ENCODE data around the gene TPSB2.
"Not testable (repeated sequence)": the region's sequence is repeated elsewhere in the genome, so short reads cannot be mapped to it uniquely, and the experiment has no call there.

The TPSB2 gene

DNA sequence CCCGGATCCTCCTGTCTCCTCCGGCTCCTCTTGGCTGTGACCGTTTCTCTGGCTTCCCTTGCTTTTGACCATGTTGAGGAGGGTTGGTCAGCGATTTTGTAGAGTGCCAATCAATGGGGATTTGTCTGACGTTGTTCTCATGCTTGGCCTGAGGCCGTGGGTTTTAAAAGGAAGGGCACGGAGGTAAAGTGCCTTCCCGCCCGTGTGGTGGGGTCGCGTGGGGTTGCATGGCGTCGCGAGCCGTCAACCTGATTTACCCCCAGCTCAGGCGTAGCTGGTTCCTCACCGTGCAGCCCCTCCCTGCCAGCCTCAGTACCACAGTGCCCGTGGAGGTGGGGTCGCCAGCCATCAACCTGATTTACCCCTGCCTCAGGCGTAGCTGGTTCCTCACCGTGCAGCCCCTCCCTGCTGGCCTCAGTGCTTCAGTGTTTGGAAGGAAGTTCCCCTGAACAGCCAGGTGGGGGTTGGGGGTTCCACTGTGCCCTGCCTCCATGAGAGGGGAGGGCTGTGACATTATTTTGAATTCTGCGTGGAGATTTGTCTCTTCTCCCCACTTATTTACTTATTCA, 15.6 kb upstream of the TPSB2 start:
- H3K27ac ChIP-seq (ENCODE audit: extremely low read depth, low read depth, low read length) = no peak overlapping the region
- no peak overlapping the region for H3K4me3 ChIP-seq (ENCODE audit: low read depth, low read length)
- ChIA-PET CTCF (interaction anchor here (0.6 kb wide), 1 partner anchor 173 kb away, joined by 4 read pairs; no protein-coding TSS in a partner anchor), POLR2A (no interaction called here)
- no peaks in the 10 kb centered on the region for H3K4me1 ChIP-seq (ENCODE audit: control insufficient read depth, insufficient read depth, low read length)
- TF ChIP-seq, protein P1, sequence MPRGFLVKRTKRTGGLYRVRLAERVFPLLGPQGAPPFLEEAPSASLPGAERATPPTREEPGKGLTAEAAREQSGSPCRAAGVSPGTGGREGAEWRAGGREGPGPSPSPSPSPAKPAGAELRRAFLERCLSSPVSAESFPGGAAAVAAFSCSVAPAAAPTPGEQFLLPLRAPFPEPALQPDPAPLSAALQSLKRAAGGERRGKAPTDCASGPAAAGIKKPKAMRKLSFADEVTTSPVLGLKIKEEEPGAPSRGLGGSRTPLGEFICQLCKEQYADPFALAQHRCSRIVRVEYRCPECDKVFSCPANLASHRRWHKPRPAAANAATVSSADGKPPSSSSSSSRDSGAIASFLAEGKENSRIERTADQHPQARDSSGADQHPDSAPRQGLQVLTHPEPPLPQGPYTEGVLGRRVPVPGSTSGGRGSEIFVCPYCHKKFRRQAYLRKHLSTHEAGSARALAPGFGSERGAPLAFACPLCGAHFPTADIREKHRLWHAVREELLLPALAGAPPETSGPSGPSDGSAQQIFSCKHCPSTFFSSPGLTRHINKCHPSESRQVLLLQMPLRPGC (tag by site-specific recombination; IDR thresholded peaks at IDR 0.05) = no peak
- TF ChIP-seq ZNF391 (tag by site-specific recombination; IDR thresholded peaks at IDR 0.05; ENCODE audit: borderline replicate concordance, low read depth) (no peak), ZBTB20 (tag by site-specific recombination; IDR thresholded peaks at IDR 0.05) (no peak), ZNF19 (tag by site-specific recombination; IDR thresholded peaks at IDR 0.05; ENCODE audit: low read depth) (no peak), ZNF514 (tag by site-specific recombination; IDR thresholded peaks at IDR 0.05) (no peak), SCRT1 (tag by site-specific recombination; IDR thresholded peaks at IDR 0.05; ENCODE audit: borderline replicate concordance) (no peak), ZNF239 (tag by site-specific recombination; IDR thresholded peaks at IDR 0.05) (no peak), ZBTB1 (tag by site-specific recombination; IDR thresholded peaks at IDR 0.05) (no peak)
- TF ChIP-seq, protein P2, sequence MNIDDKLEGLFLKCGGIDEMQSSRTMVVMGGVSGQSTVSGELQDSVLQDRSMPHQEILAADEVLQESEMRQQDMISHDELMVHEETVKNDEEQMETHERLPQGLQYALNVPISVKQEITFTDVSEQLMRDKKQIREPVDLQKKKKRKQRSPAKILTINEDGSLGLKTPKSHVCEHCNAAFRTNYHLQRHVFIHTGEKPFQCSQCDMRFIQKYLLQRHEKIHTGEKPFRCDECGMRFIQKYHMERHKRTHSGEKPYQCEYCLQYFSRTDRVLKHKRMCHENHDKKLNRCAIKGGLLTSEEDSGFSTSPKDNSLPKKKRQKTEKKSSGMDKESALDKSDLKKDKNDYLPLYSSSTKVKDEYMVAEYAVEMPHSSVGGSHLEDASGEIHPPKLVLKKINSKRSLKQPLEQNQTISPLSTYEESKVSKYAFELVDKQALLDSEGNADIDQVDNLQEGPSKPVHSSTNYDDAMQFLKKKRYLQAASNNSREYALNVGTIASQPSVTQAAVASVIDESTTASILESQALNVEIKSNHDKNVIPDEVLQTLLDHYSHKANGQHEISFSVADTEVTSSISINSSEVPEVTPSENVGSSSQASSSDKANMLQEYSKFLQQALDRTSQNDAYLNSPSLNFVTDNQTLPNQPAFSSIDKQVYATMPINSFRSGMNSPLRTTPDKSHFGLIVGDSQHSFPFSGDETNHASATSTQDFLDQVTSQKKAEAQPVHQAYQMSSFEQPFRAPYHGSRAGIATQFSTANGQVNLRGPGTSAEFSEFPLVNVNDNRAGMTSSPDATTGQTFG (tag by site-specific recombination; IDR thresholded peaks at IDR 0.05; ENCODE audit: borderline replicate concordance) = no peak
- TF ChIP-seq, protein P3, sequence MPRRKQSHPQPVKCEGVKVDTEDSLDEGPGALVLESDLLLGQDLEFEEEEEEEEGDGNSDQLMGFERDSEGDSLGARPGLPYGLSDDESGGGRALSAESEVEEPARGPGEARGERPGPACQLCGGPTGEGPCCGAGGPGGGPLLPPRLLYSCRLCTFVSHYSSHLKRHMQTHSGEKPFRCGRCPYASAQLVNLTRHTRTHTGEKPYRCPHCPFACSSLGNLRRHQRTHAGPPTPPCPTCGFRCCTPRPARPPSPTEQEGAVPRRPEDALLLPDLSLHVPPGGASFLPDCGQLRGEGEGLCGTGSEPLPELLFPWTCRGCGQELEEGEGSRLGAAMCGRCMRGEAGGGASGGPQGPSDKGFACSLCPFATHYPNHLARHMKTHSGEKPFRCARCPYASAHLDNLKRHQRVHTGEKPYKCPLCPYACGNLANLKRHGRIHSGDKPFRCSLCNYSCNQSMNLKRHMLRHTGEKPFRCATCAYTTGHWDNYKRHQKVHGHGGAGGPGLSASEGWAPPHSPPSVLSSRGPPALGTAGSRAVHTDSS (tag by site-specific recombination; IDR thresholded peaks at IDR 0.05) = no peak
- no peaks in the 10 kb centered on the region for H3K36me3 ChIP-seq (ENCODE audit: control insufficient read depth in 2 of 2, insufficient read depth in 1 of 2, low read length in 2 of 2)
- H3K9me3 ChIP-seq (ENCODE audit: control insufficient read depth, insufficient read depth, low read depth, low read length) = no peaks in the 10 kb centered on the region

DNA sequence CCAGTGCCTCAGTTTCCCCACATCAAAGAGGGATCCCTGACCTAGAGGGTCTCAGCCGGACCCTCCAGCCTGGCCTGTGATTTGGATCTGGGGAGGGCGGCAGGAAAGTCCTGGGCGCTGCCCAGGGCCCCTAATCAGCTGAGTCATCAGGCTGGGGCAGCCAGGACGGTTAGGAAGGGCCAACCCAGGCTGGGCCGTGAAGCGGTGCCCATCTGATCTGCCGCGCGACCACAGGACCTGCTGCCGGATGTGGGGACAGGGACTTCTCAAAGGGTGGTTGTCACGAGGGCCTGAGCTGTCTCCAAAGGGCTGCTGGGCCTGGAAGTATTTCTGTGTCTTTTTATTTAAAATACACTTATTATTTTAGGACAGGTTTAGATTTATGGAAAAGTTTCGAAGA, 14.9 kb upstream of the TPSB2 start:
- Histone ChIP-seq H3K4me1 (ENCODE audit: control insufficient read depth, insufficient read depth, low read length) (no peaks in the 10 kb centered on the region), H3K36me3 (ENCODE audit: control insufficient read depth in 2 of 2, insufficient read depth in 1 of 2, low read length in 2 of 2) (no peaks in the 10 kb centered on the region), H3K27ac (ENCODE audit: extremely low read depth, low read depth, low read length) (no peak overlapping the region), H3K4me3 (ENCODE audit: low read depth, low read length) (no peak overlapping the region), H3K9me3 (ENCODE audit: control insufficient read depth, insufficient read depth, low read depth, low read length) (no peaks in the 10 kb centered on the region)
- POLR2A ChIA-PET = no interaction called here
- CTCF ChIA-PET = no interaction called here
- TF ChIP-seq ZNF274 (IDR thresholded peaks at IDR 0.05; ENCODE audit: low read length) = no peak
- no peak for TF ChIP-seq ZNF274 (tag by site-specific recombination; IDR thresholded peaks at IDR 0.05; ENCODE audit: borderline replicate concordance)

DNA sequence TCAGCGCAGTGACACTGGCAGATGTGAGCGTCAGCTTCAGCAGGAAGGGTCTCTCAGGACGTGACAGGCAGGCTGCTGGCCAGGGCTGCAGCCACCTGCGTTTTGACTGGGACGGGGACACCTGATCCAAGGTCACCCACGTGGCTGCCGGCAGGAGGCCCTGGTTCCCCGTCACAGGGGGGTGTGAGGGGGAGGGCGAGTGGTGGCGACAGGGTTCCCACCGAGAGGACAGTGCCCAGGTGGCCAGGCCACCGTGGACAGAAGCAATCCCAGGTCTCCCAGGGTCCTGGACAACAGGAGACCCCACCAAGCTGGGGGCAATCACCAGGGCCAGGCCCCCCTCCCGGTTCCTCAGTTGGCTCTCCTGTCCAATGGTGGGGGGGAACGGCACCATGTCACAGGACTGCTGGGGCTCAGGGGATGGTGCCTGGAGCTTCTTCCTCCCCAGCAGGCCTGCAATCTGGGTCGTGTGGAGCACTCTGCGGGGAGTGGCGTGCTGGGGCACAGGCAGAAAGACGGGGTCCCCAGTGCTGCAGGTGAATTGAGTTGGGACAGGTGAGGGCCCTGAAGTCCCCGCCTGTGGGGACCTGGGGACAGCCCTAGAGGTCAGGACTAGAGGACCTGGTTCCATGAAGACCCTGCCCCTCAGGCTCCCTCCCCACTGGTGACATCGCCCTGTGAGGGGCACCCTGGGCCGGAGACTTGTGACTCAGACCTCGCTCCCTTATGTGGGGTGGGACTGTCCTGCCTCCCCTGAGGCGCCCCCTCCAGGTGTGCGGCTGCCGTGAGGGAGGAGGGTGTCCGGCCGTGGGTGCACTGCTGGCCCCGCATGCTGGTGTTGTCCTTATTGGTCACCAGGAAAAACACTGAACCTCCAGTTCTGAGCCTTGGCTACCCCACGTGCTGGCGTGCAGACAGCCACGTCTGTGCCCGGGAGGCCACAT, 14.2 kb upstream of the TPSB2 start:
- H3K4me1 ChIP-seq (ENCODE audit: control insufficient read depth, insufficient read depth, low read length); POLR2A ChIA-PET; H3K9me3 ChIP-seq (ENCODE audit: control insufficient read depth, insufficient read depth, low read depth, low read length); H3K36me3 ChIP-seq (ENCODE audit: control insufficient read depth in 2 of 2, insufficient read depth in 1 of 2, low read length in 2 of 2); H3K27ac ChIP-seq (ENCODE audit: extremely low read depth, low read depth, low read length); H3K4me3 ChIP-seq (ENCODE audit: low read depth, low read length); CTCF ChIA-PET: not testable (repeated sequence)

DNA sequence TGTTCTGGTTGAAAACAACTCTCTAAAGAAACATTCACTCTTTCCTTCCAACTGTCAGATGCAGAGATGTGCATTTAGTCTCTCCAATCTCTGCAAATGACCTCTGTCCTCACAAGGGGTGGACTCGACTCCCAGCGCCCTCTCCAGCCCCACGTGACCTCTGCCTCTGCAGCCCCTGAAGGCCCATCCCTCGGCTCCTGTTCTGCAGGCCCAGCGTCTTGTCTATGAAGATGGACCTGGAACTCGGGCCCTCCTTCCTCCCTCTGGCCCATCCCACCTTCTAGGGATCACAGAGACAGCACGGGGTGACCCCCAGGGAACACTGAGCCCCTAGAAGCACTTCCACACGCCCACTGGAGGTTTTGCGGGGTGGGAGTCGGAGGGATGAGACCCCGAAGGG, 13.4 kb upstream of the TPSB2 start:
- H3K36me3 ChIP-seq (ENCODE audit: control insufficient read depth in 2 of 2, insufficient read depth in 1 of 2, low read length in 2 of 2); H3K4me3 ChIP-seq (ENCODE audit: low read depth, low read length); CTCF ChIA-PET; POLR2A ChIA-PET; H3K4me1 ChIP-seq (ENCODE audit: control insufficient read depth, insufficient read depth, low read length); H3K27ac ChIP-seq (ENCODE audit: extremely low read depth, low read depth, low read length); H3K9me3 ChIP-seq (ENCODE audit: control insufficient read depth, insufficient read depth, low read depth, low read length): not testable (repeated sequence)

DNA sequence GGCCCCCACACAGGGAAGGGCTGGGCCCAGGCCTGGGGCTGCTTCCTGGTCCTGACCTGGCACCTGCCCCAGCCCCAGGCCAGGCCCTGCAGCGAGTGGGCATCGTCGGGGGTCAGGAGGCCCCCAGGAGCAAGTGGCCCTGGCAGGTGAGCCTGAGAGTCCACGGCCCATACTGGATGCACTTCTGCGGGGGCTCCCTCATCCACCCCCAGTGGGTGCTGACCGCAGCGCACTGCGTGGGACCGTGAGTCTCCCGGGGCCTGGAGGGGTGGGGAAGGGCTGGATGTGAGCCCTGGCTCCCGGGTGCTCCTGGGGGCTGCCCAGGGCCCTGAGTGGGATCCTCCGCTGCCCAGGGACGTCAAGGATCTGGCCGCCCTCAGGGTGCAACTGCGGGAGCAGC, 11.1 kb upstream of the TPSB2 start:
- CTCF ChIA-PET; POLR2A ChIA-PET; H3K9me3 ChIP-seq (ENCODE audit: control insufficient read depth, insufficient read depth, low read depth, low read length); H3K27ac ChIP-seq (ENCODE audit: extremely low read depth, low read depth, low read length); H3K4me1 ChIP-seq (ENCODE audit: control insufficient read depth, insufficient read depth, low read length); H3K4me3 ChIP-seq (ENCODE audit: low read depth, low read length); H3K36me3 ChIP-seq (ENCODE audit: control insufficient read depth in 2 of 2, insufficient read depth in 1 of 2, low read length in 2 of 2): not testable (repeated sequence)

DNA sequence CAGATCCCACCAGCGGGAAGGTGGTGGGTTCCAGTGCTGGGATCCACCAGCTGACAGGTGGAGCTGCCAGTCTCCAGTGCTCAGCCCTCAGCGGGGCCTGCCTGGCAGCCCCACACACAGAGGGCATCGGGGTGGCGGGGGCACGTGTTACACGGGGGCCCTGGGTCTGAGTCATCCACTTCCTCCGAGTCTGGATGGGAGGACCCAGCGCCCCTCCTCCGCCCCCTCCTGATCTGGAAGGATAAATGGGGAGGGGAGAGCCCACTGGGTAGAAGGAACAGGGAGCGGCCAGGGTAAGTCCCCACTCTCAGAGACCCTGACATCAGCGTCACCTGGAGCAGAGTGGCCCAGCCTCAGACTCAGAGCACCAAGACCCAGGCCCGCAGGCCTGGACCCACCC, 10.5 kb upstream of the TPSB2 start, which contains the start of gene TPSAB1:
Gene TPSAB1 (plus strand): TSS at position 270 of the 400 bp plus-strand sequence. CDS start 234 bp downstream, outside the sequence.
- H3K27ac ChIP-seq (ENCODE audit: extremely low read depth, low read depth, low read length); H3K9me3 ChIP-seq (ENCODE audit: control insufficient read depth, insufficient read depth, low read depth, low read length); POLR2A ChIA-PET; H3K36me3 ChIP-seq (ENCODE audit: control insufficient read depth in 2 of 2, insufficient read depth in 1 of 2, low read length in 2 of 2); H3K4me1 ChIP-seq (ENCODE audit: control insufficient read depth, insufficient read depth, low read length); H3K4me3 ChIP-seq (ENCODE audit: low read depth, low read length); CTCF ChIA-PET: not testable (repeated sequence)
